ENCODE results near the gene EIF3I.

DNA sequence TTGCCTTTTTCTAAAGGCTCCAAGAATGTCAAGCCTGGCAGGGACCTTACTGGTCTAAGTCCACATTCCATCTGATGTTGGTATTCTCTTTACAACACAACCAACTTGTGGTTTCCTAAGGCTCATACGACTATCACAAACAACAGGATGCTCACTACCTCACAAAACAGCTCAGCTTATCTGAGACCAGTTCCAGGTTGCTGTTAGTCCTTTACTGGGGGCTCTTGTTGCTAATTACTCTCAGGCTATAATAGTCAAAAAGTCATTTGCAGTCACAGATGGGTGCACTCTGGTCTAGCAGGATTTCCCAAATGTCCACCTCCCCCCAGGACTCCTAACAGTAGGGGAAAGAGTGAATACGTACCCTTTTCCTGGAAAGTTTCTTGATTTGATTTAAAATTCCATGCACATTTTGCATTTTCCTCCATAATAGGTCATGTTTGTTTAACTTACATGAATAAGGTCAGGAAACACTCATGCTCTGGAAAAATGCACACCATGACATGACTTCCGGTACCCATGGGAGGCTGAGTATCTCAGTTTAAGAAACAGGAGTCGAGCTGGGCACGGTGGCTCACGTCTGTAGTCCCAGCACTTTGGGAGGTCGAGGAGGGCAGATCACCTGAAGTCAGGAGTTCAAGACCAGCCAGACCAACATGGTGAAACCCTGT, 44.8 kb downstream of the EIF3I start:
- TF ChIP-seq, protein P1, sequence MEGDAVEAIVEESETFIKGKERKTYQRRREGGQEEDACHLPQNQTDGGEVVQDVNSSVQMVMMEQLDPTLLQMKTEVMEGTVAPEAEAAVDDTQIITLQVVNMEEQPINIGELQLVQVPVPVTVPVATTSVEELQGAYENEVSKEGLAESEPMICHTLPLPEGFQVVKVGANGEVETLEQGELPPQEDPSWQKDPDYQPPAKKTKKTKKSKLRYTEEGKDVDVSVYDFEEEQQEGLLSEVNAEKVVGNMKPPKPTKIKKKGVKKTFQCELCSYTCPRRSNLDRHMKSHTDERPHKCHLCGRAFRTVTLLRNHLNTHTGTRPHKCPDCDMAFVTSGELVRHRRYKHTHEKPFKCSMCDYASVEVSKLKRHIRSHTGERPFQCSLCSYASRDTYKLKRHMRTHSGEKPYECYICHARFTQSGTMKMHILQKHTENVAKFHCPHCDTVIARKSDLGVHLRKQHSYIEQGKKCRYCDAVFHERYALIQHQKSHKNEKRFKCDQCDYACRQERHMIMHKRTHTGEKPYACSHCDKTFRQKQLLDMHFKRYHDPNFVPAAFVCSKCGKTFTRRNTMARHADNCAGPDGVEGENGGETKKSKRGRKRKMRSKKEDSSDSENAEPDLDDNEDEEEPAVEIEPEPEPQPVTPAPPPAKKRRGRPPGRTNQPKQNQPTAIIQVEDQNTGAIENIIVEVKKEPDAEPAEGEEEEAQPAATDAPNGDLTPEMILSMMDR (conservative IDR thresholded peaks at IDR 0.05; ENCODE audit: low read length): no peak
- no peak for TF ChIP-seq EZH2phosphoT487 (IDR thresholded peaks at IDR 0.05; ENCODE audit: borderline replicate concordance, low read depth, low read length)
